Mucosa of stomach (tissue), 1 donor: ENCODE data around the gene PLPP1.

Source experiments
- H3K27me3 ChIP-seq: one replicate; pipeline ENCODE4 v1.7.0; 2013; ENCODE audit warnings: mild to moderate bottlenecking, low read length; ENCODE audit not compliant: control insufficient read depth, insufficient read depth
- H3K36me3 ChIP-seq: one replicate; pipeline ENCODE4 v1.7.0; 2013; ENCODE audit warnings: low read length; ENCODE audit not compliant: control insufficient read depth, insufficient read depth
- H3K4me1 ChIP-seq: one replicate; pipeline ENCODE4 v1.7.0; 2013; ENCODE audit warnings: mild to moderate bottlenecking, low read length; ENCODE audit not compliant: control insufficient read depth, insufficient read depth
- H3K4me3 ChIP-seq: one replicate; pipeline ENCODE4 v1.7.0; 2013; ENCODE audit warnings: low read length
- H3K9ac ChIP-seq: one replicate; pipeline ENCODE4 v1.7.0; 2013; ENCODE audit warnings: mild to moderate bottlenecking, low read length, moderate library complexity
- H3K9me3 ChIP-seq: one replicate; pipeline ENCODE4 v1.7.0; 2013; ENCODE audit warnings: mild to moderate bottlenecking, low read length, moderate library complexity; ENCODE audit not compliant: control insufficient read depth
- donor health status: Pancreatic carcinoma.

PLPP1 gene

DNA sequence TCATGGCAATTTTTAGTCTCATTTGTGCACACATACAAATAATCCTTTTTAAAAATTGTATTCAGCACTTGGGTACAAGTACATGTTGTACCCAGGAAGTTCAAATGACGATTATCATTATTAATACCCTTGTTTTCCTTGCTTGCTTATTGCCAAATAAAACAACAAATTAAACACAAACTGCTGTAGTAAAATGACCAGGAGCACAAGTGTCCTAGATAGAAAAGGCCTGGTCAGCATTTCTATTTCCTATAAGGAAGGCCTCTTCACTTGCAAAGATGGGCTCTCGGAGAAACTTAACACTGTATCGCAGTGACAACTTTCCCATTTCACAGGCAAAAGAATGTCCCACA is 34.7 kb upstream of the PLPP1 start:
- no peaks in the 10 kb centered on the region for H3K9me3 ChIP-seq
- H3K9ac ChIP-seq: no peak overlapping the region
- H3K27me3 ChIP-seq: no peaks in the 10 kb centered on the region
- no peak overlapping the region for H3K4me3 ChIP-seq
- peaks cover 7% of the 10 kb centered on the region for H3K4me1 ChIP-seq
- no peaks in the 10 kb centered on the region for H3K36me3 ChIP-seq

DNA sequence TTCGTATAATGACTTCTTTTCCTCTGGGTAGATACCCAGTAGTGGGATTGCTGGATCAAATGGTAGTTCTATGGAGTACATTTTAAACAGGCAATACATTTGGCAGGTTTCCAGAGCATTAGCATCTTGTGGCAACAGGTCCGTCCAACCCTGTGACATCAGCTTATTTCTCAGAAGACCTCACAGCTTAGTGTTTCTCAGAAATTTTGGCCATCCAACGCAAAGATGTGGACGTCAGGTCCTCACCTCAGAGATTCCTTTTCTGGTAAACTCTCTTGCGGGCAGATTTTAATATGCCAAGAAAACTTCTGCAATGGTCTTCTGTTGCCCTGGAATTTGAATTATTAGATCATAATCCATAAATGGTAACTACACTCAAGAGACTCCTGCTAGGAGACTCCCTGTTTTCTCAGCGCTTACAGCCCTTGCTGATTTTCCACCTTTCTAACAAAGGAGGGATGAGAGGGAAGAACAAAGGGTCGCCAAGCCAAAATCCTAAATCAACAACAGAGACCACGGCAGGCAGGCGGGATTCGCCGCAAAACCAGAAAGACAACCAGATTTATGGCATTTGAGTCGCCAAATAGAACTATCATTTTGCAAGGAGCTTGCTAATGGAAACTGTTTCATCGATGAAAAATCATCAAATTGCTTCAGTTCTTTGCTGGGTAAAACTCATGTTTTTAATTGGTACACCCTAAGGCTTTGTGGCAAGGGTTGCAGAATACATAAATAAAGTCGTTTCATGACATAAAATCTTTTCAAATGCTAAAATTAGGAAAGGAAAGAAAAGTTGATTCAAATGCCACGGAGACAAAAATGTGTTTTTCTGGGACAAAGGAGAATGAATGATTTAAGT is 34.1 kb upstream of the PLPP1 start:
- Histone ChIP-seq H3K4me1 (peaks cover 7% of the 10 kb centered on the region), H3K9me3 (no peaks in the 10 kb centered on the region), H3K9ac (no peak overlapping the region), H3K27me3 (no peaks in the 10 kb centered on the region), H3K36me3 (no peaks in the 10 kb centered on the region), H3K4me3 (no peak overlapping the region)

DNA sequence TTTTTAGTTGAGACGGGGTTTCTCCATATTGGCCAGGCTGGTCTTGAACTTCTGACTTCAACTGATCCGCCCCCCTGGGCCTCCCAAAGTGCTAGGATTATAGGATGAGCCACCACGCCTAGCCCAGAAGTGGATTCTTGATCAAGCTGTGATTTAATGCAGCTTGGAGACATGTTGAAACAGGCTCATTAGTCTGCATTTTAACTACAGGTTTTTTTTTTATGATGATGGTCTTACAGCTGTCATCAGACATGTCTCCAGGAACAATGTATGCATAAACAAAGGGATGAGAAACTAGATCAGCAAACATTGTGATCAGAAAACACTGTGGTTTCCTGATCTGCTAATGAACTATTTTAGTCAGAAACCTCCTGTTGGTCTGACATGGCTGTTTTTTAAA is 30.0 kb upstream of the PLPP1 start:
- Histone ChIP-seq H3K9me3 (no peaks in the 10 kb centered on the region), H3K36me3 (no peaks in the 10 kb centered on the region), H3K27me3 (no peaks in the 10 kb centered on the region), H3K4me3 (no peak overlapping the region), H3K4me1 (no peaks in the 10 kb centered on the region), H3K9ac (no peak overlapping the region)

DNA sequence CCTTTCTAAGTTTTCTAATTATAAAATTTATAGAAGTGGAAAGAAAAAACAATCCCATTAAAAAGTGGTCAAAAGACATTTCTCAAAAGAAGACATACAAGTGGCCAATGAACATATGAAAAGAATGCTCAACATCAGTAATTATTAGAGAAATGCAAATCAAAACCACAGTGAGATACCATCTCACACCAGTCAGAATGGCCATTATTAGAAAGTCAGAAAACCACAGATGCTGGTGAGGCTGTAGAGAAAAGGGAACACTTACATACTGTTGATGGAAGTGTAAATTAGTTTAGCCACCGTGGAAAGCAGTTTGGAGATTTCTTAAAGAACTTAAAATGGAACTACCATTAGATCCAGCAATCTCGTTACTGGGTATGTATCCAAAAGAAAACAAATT is 23.7 kb upstream of the PLPP1 start:
- Histone ChIP-seq H3K9ac (no peak overlapping the region), H3K27me3 (no peaks in the 10 kb centered on the region), H3K36me3 (no peaks in the 10 kb centered on the region), H3K9me3 (no peaks in the 10 kb centered on the region), H3K4me1 (peaks cover 5% of the 10 kb centered on the region), H3K4me3 (no peak overlapping the region)

DNA sequence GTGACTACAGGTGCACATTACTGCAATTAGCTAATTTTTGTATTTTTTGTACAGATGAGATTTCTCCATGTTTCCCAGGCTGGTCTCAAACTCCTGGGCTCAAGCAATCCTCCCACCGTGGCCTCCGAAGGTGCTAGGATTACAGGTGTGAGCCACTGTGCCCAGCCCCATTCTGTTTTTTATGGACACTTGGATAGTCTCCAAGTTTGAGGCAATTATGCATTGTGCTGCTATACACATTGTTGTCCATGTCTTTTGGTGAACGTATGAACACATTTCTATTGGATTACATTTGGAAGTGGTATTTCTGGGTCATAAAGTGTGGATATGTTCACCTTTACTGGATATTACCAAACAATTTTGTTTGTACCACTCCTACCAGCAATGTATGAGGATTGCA is 22.4 kb upstream of the PLPP1 start:
- Histone ChIP-seq H3K4me1 (peaks cover 5% of the 10 kb centered on the region), H3K9me3 (no peaks in the 10 kb centered on the region), H3K27me3 (no peaks in the 10 kb centered on the region), H3K4me3 (no peak overlapping the region), H3K9ac (no peak overlapping the region), H3K36me3 (no peaks in the 10 kb centered on the region)

DNA sequence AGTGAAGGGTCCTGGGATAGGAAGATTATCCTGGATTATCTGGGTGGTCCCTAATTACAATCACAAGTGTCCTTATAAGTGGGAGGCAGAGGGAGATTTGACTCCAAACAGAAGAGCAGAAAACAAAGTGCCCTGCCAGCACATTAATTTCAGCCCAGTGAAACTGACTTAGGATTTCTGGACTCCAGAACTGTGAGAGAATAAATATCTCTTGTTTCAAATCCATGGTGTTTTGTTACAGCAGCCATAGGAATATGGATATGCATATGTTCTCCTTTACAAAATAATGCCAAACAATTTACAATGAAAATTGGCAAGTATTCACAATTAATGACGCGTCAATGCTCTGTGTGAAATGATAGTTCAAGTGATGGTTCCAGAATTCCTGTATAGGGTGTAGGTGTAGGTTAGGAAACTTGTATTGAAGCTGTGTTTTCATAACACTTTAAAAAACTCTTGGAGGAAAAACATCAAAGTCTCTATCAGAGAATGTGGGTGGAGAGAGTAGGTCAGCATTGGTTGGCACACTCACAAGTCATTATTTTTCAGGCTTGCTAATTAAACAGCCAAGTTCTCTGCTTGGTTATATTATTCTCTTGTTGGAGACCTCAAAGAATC is 19.9 kb upstream of the PLPP1 start:
- Histone ChIP-seq H3K27me3 (no peaks in the 10 kb centered on the region), H3K4me3 (no peak overlapping the region), H3K36me3 (no peaks in the 10 kb centered on the region), H3K9ac (no peak overlapping the region), H3K9me3 (no peaks in the 10 kb centered on the region), H3K4me1 (peaks cover 5% of the 10 kb centered on the region)

DNA sequence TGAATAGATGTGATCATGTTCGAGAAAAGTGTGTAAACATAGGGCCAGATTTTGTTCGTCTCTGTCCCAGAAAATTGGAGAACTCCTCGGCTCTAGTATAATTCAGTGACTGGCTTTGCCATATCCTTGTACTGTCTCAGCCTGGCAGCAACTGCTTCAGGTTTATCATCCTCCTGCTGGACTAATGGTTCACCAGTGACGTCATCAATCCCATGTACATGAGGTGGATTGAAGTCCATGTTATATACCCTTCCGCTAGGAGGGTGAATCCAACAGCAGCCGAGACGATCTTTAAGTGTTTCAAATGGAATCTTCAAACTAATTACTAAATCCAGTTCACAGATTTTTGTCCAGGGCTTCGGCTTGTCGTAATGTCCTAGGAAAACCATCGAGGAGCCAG is 17.1 kb upstream of the PLPP1 start:
- Histone ChIP-seq H3K9me3 (no peaks in the 10 kb centered on the region), H3K4me3 (no peak overlapping the region), H3K27me3 (no peaks in the 10 kb centered on the region), H3K36me3 (no peaks in the 10 kb centered on the region), H3K9ac (no peak overlapping the region), H3K4me1 (peaks cover 5% of the 10 kb centered on the region)

DNA sequence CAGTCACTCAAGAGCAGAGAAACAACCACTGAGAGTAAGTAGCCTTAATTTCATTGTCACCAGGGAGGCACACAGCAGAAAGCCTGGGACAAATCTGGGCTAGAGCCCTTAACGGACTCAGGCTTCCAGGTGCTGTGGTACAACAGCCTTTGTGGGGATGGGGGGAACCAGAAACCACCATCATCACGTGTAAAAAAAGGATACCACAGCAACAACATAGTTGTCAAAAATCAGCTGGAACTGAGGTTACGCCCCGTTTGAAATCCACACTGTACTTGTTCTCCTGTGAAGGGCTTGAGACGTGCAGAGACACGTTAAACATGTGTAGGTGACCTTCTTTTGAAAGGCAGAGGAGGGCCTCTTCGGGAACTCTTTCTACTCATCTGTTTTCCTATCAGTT is 16.6 kb upstream of the PLPP1 start:
- H3K4me1 ChIP-seq: peaks cover 5% of the 10 kb centered on the region
- H3K9ac ChIP-seq: no peak overlapping the region
- H3K27me3 ChIP-seq: no peaks in the 10 kb centered on the region
- no peaks in the 10 kb centered on the region for H3K9me3 ChIP-seq
- H3K4me3 ChIP-seq: no peak overlapping the region
- no peaks in the 10 kb centered on the region for H3K36me3 ChIP-seq

DNA sequence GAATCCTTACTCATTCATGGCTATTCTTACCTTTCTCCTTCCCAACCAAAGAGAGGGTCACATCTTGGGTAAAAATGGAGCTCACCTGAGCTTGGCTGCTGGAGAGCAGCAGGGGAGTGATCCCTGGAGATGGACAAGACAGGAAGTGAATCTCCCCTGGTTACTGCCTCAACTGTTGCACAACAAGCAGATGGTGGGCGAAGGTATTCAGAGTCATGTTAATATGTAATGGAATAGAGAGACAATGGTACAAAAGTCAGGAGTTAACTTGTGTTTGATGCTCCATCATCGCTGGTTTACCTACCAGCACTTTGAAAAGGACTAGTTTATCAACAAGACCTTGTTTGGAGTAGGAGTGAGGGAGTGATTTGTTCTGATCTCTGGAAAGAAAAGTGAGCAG is 13.0 kb upstream of the PLPP1 start:
- Histone ChIP-seq H3K4me3 (no peak overlapping the region), H3K9me3 (no peaks in the 10 kb centered on the region), H3K4me1 (no peaks in the 10 kb centered on the region), H3K36me3 (no peaks in the 10 kb centered on the region), H3K27me3 (no peaks in the 10 kb centered on the region), H3K9ac (no peak overlapping the region)

DNA sequence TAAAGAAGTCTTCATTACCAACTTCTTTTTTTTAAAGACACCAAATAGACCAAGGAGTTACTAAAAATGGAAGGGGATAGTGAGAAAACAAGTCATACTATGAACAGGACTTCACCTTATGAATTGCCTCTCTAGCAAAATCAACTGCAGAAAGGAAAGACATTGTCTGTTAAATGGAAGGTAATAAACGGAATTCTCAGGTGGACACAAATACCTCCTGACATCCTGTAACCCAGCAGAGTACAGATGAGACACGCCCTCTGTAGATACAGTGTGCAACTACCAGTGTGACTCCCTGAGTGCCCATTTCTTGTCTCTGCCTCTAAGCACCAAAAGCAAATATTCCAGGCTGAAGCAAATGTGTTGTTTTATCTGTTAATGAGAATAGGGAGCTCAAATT is 12.2 kb upstream of the PLPP1 start:
- Histone ChIP-seq H3K36me3 (no peaks in the 10 kb centered on the region), H3K9ac (no peak overlapping the region), H3K9me3 (no peaks in the 10 kb centered on the region), H3K4me1 (no peaks in the 10 kb centered on the region), H3K27me3 (no peaks in the 10 kb centered on the region), H3K4me3 (no peak overlapping the region)

DNA sequence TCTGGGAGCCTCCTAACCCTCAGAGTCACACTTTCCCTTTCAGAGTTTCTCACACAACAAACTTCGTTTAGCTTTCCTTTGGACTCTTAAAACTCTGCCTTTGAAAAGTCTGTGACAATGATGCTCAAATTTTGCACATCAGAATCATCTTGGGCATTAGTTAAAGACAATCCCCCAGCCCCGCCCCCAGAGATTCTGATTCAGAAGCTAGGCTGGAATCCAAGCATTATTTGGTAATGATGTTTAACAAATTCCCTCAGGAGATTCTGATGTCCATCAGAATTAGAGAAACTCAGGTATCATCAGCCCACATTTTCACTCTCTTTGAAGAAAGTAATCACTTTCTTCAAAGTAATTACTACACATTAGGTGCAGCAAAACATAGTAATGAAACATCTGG is 9.6 kb upstream of the PLPP1 start:
- Histone ChIP-seq H3K36me3 (no peaks in the 10 kb centered on the region), H3K27me3 (no peaks in the 10 kb centered on the region), H3K4me3 (no peak overlapping the region), H3K9ac (no peak overlapping the region), H3K9me3 (no peaks in the 10 kb centered on the region), H3K4me1 (no peaks in the 10 kb centered on the region)

DNA sequence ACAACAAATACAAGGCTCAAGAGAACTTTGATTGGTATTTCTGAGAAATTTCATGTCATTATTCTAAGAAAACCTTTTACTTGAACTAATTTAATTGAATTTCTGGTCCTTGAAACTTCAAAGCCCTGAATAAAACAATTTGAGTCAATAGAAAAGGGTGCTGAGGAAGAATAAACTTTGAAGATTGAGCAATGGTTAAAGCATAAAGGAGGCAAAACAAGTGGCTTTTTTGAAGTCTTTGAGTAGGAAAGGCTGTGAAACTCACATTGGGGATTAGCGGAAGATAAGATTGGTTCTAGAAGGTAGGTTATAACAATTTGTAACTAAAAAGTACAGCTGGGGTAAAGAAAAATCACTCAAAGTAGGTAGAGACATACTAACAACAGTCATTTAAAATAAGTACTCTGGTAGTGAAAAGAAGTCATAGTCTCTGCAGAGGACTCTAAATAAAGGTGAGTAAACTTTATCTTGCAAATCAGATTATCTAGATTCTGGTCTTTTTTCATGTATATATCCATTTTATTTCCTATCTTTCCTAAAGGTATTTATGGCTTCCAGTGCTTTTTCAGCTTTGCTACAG is 6.4 kb upstream of the PLPP1 start:
- Histone ChIP-seq H3K36me3 (no peaks in the 10 kb centered on the region), H3K27me3 (no peaks in the 10 kb centered on the region), H3K9me3 (no peaks in the 10 kb centered on the region), H3K4me3 (no peak overlapping the region), H3K4me1 (no peaks in the 10 kb centered on the region), H3K9ac (no peak overlapping the region)
